Upper lobe of left lung (tissue), 4 donors: ENCODE measurements around the gene CDH15.

Source experiments
- CTCF ChIP-seq, 6 experiments: fragments of 450-650 bp in 4 of 6; fragments of 200-600 bp in 2 of 6; sonication (generic) in 2 of 6; IDR thresholded peaks; one replicate each; pipeline ENCODE4 v1.5.1; 2016 to 2019; ENCODE audit warnings: antibody characterized with exemption in 6 of 6
- POLR2A ChIP-seq, 4 donors: fragments of 450-650 bp; IDR thresholded peaks; one replicate each; pipeline ENCODE4 v1.5.1; 2016 to 2017; ENCODE audit warnings: antibody characterized with exemption in 4 of 4, mild to moderate bottlenecking in 2 of 4
- POLR2AphosphoS5 ChIP-seq, 2 donors: sonication (generic); formaldehyde crosslinking; IDR thresholded peaks; one replicate each; pipeline ENCODE4 v1.5.1; 2017; ENCODE audit warnings: antibody characterized with exemption in 2 of 2

- TF ChIP-seq POLR2A (IDR thresholded peaks at IDR 0.05) (no peak), CTCF (IDR thresholded peaks at IDR 0.05) (no peak), POLR2AphosphoS5 (IDR thresholded peaks at IDR 0.05) (no peak)
Observed at GRCh38 chr16:89159850-89160354, 11.6 kb upstream of the CDH15 start.
